HEK293 (cell line): ENCODE results near the gene RASEF.

Experiments
- CTCF ChIA-PET: fragments of 350-600 bp; formaldehyde crosslinking; extraction: SDS; loops from one replicate; lab custom pipeline; 2021; ENCODE audit warnings: antibody characterized with exemption; lab: Yijun Ruan, JAX
- POLR2A ChIA-PET: fragments of 300-600 bp; formaldehyde crosslinking; extraction: SDS; loops from one replicate; lab custom pipeline; 2020; ENCODE audit warnings: antibody characterized with exemption, inconsistent platforms; lab: Yijun Ruan, JAX
- H3K27ac ChIP-seq: fragments of 200-500 bp; sonication (Bioruptor generic); 2 replicates; pipeline ENCODE4 v1.5.1; 2014; ENCODE audit warnings: low read depth, low read length, control low read depth, inconsistent platforms; ENCODE audit errors: extremely low read depth
- H3K36me3 ChIP-seq, 2 experiments: fragments of 200-500 bp in 1 of 2; sonication (Bioruptor generic) in 1 of 2; 1 replicate in 1 of 2; 2 replicates in 1 of 2; pipeline ENCODE4 v1.5.1; 2014 to 2017; ENCODE audit warnings: inconsistent platforms in 2 of 2, low read length in 2 of 2; ENCODE audit not compliant: control insufficient read depth in 2 of 2, insufficient read depth in 1 of 2
- H3K4me1 ChIP-seq: fragments of 200-500 bp; sonication (Bioruptor generic); 2 replicates; pipeline ENCODE4 v1.5.1; 2014; ENCODE audit warnings: mild to moderate bottlenecking, low read length, inconsistent platforms; ENCODE audit not compliant: control insufficient read depth, insufficient read depth
- H3K4me3 ChIP-seq: 2 replicates; pipeline ENCODE4 v1.5.1; 2011; ENCODE audit warnings: low read depth, mild to moderate bottlenecking, control low read depth, low read length, moderate library complexity
- H3K9me3 ChIP-seq: fragments of 200-500 bp; sonication (Bioruptor generic); 2 replicates; pipeline ENCODE4 v1.5.1; 2014; ENCODE audit warnings: low read depth, low read length, inconsistent platforms; ENCODE audit not compliant: control insufficient read depth, insufficient read depth
- CTCF ChIP-seq: fragments of 450-650 bp; formaldehyde crosslinking; IDR thresholded peaks from 2 replicates; pipeline ENCODE4 v1.5.1; 2016; ENCODE audit warnings: missing biosample characterization, missing genetic modification characterization
- MEIS1 ChIP-seq: sonication (generic); formaldehyde crosslinking; IDR thresholded peaks from 2 replicates; pipeline ENCODE4 v1.8.1; 2022; ENCODE audit warnings: missing genetic modification reagents, mild to moderate bottlenecking, borderline replicate concordance
- PRDM1 ChIP-seq: fragments of 450-650 bp; formaldehyde crosslinking; IDR thresholded peaks from 2 replicates; pipeline ENCODE4; 2016; ENCODE audit warnings: missing biosample characterization, missing genetic modification characterization
- PRDM10 ChIP-seq: fragments of 450-650 bp; formaldehyde crosslinking; IDR thresholded peaks from 2 replicates; pipeline ENCODE4 v1.5.1; 2016; ENCODE audit warnings: missing biosample characterization, missing genetic modification characterization
- PRDM6 ChIP-seq: fragments of 450-650 bp; formaldehyde crosslinking; IDR thresholded peaks from 2 replicates; pipeline ENCODE4 v1.5.1; 2017; ENCODE audit warnings: missing biosample characterization, missing genetic modification characterization
- SCRT2 ChIP-seq: fragments of 450-650 bp; formaldehyde crosslinking; IDR thresholded peaks from 2 replicates; pipeline ENCODE4 v1.5.1; 2016; ENCODE audit warnings: missing biosample characterization, missing genetic modification characterization
- SETDB1 ChIP-seq: IDR thresholded peaks from one replicate; pipeline ENCODE4 v1.6.1; 2017; ENCODE audit warnings: mild to moderate bottlenecking, low read length, moderate library complexity, mixed read lengths; ENCODE audit not compliant: insufficient read length
- SP2 ChIP-seq: fragments of 450-650 bp; formaldehyde crosslinking; IDR thresholded peaks from 2 replicates; pipeline ENCODE4 v1.5.1; 2016; ENCODE audit warnings: missing biosample characterization, missing genetic modification characterization
- ZNF138 ChIP-seq: fragments of 450-650 bp; formaldehyde crosslinking; IDR thresholded peaks from 2 replicates; pipeline ENCODE4 v1.5.1; 2016; ENCODE audit warnings: missing biosample characterization, missing genetic modification characterization, borderline replicate concordance
- ZNF280D ChIP-seq: fragments of 450-650 bp; formaldehyde crosslinking; IDR thresholded peaks from 2 replicates; pipeline ENCODE4 v1.5.1; 2016; ENCODE audit warnings: missing biosample characterization, missing genetic modification characterization
- ZNF404 ChIP-seq: fragments of 450-650 bp; formaldehyde crosslinking; IDR thresholded peaks from 2 replicates; pipeline ENCODE4 v1.5.1; 2017; ENCODE audit warnings: missing biosample characterization, missing genetic modification characterization
- ZNF501 ChIP-seq: fragments of 450-650 bp; formaldehyde crosslinking; IDR thresholded peaks from 2 replicates; pipeline ENCODE4 v1.5.1; 2016; ENCODE audit warnings: missing biosample characterization, missing genetic modification characterization
- ZNF561 ChIP-seq: fragments of 450-650 bp; IDR thresholded peaks from 2 replicates; pipeline ENCODE4 v1.5.1; 2018; ENCODE audit warnings: missing biosample characterization, missing genetic modification characterization, borderline replicate concordance
- ZNF626 ChIP-seq: fragments of 450-650 bp; sonication (Bioruptor Pico); formaldehyde crosslinking; IDR thresholded peaks from 2 replicates; pipeline ENCODE4 v1.5.1; 2018; ENCODE audit warnings: missing biosample characterization, missing genetic modification characterization, inconsistent platforms
- ZNF660 ChIP-seq: fragments of 450-650 bp; IDR thresholded peaks from 2 replicates; pipeline ENCODE4 v1.5.1; 2018; ENCODE audit warnings: missing biosample characterization, mild to moderate bottlenecking, missing genetic modification characterization
- ZNF677 ChIP-seq: fragments of 450-650 bp; IDR thresholded peaks from 2 replicates; pipeline ENCODE4 v1.5.0; 2018; ENCODE audit warnings: missing biosample characterization, mild to moderate bottlenecking, missing genetic modification characterization, moderate library complexity
- ZNF792 ChIP-seq: fragments of 450-650 bp; formaldehyde crosslinking; IDR thresholded peaks from 2 replicates; pipeline ENCODE4 v1.5.1; 2016; ENCODE audit warnings: missing biosample characterization, missing genetic modification characterization
- ZSCAN30 ChIP-seq: fragments of 450-650 bp; IDR thresholded peaks from 2 replicates; pipeline ENCODE4 v1.5.1; 2018; ENCODE audit warnings: missing biosample characterization, mild to moderate bottlenecking, missing genetic modification characterization, moderate library complexity

Gene RASEF

GRCh38 chr9:83066771-83067170, 3.8 kb upstream of the RASEF start:
- H3K36me3 ChIP-seq: peaks cover 0 to 2% of the 10 kb centered on the region in 2 experiments; a peak in 1 of 3 replicates
- no peak overlapping the region for H3K27ac ChIP-seq
- no peak overlapping the region for H3K4me3 ChIP-seq
- TF ChIP-seq SP2 (tag by site-specific recombination): no peak
- no peak for TF ChIP-seq ZNF677 (tag by site-specific recombination)
- no peaks in the 10 kb centered on the region for H3K4me1 ChIP-seq
- ChIA-PET CTCF (interaction anchor here (0.6 to 1.0 kb wide), 2 partner anchors 13 to 14 kb away, joined by 3 read pairs; no protein-coding TSS in a partner anchor), POLR2A (interaction anchor here (0.7 kb wide), 1 partner anchor 84 kb away, joined by 3 read pairs; no protein-coding TSS in a partner anchor)
- H3K9me3 ChIP-seq: no peaks in the 10 kb centered on the region

- peak; percentile 37; the same call in 1 of the 2 replicates for TF ChIP-seq SCRT2 (tag by site-specific recombination)
- no peak for TF ChIP-seq PRDM1 (tag by site-specific recombination)
- peak; percentile 87 for TF ChIP-seq SETDB1
- TF ChIP-seq ZNF660 (tag by site-specific recombination): no peak
- TF ChIP-seq ZNF280D (tag by site-specific recombination): no peak
- ChIA-PET POLR2A (no interaction called here), CTCF (interaction anchor here (0.7 kb wide), 1 partner anchor 474 kb away, joined by 3 read pairs; no protein-coding TSS in a partner anchor)
- H3K36me3 ChIP-seq: peaks cover 0 to 2% of the 10 kb centered on the region in 2 experiments; a peak in 1 of 3 replicates
- H3K4me1 ChIP-seq: peaks cover 4% of the 10 kb centered on the region
- no peak overlapping the region for H3K27ac ChIP-seq
- H3K4me3 ChIP-seq: no peak overlapping the region
- no peaks in the 10 kb centered on the region for H3K9me3 ChIP-seq
These were observed 2.3 kb upstream of the RASEF start for GRCh38 chr9:83065233-83065632.

GRCh38 chr9:83061990-83062650, 822 bp downstream of the RASEF start:
- Histone ChIP-seq H3K36me3 (no peaks in the 10 kb centered on the region), H3K27ac (peak overlapping the region; percentile 95), H3K4me3 (peak overlapping the region; percentile 54), H3K4me1 (peaks cover 9% of the 10 kb centered on the region), H3K9me3 (no peaks in the 10 kb centered on the region)
- POLR2A ChIA-PET: interaction anchor here (0.6 to 1.6 kb wide), 12 partner anchors 14 to 1494 kb away, joined by 3 to 7 read pairs (median 4); no protein-coding TSS in a partner anchor
- CTCF ChIA-PET: interaction anchor here (0.6 to 0.7 kb wide), 3 partner anchors 93 to 1864 kb away, joined by 3 to 4 read pairs (median 3); no protein-coding TSS in a partner anchor
- TF ChIP-seq ZNF404 (tag by site-specific recombination) (no peak), ZNF501 (no peak), ZNF561 (tag by site-specific recombination) (no peak), MEIS1 (CRISPR knock-in tag) (no peak), ZNF138 (tag by site-specific recombination) (no peak), PRDM10 (tag by site-specific recombination) (peak; percentile 17; the same call in 1 of the 2 replicates), ZSCAN30 (tag by site-specific recombination) (no peak), PRDM6 (tag by site-specific recombination) (peak; percentile 84), ZNF792 (tag by site-specific recombination) (no peak), CTCF (tag by site-specific recombination) (no peak), ZNF626 (tag by site-specific recombination) (no peak)
